GM20000 (cell line): Measurements from ENCODE around the gene WNT3A.
A peak's percentile ranks its signal among the peaks of the same experiment; 100 is the strongest.

Experiments used
- DNase-seq: peaks from one replicate; pipeline ENCODE4 v3.0.0; 2012; ENCODE audit warnings: low spot score
- TF ChIP-seq, protein P1 (sequence below): IDR thresholded peaks from 2 replicates; pipeline ENCODE4 v1.5.1; 2012; ENCODE audit warnings: mild to moderate bottlenecking, control low read depth; ENCODE audit errors: extremely low read depth, missing control alignments

Gene WNT3A

DNA sequence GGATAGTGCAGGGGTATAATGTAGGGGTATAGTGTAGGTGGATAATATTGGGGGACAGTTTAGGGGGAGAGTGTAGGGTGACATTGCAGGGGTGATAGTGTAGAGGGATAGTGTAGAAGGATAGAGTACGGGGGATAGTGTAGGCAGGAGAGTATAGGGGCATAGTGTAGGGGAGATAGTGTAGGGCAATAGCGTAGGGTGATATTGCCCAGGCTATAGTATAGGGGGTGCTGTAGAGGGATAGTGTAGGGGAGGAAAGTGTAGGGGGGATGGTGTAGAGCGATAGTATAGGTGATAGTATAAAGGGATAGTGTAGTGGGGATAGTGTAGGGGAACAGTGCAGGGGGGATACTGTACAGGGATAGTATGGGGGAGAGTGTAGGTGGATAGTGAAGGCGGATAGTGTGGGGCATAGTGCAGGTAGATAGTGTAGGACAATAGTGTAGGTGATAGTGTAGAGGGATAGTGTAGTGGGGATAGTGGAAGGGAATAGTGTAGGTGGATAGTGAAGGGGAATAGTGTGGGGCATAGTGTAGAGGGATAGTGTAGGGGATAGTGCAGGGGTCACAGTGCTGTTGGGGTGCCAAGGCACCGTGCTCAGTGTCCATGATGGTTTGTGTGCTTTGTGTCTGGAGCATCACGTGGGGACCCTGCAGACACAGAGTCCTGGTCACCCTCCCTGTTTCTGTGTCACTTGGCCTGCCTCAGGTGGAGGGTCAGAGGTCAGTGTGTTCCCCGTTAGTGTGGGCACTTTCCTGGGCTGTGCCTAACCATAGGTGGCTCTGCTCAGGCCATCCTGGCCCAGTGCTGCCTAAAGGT, 65.2 kb downstream of the WNT3A start:
- TF ChIP-seq, protein P1, sequence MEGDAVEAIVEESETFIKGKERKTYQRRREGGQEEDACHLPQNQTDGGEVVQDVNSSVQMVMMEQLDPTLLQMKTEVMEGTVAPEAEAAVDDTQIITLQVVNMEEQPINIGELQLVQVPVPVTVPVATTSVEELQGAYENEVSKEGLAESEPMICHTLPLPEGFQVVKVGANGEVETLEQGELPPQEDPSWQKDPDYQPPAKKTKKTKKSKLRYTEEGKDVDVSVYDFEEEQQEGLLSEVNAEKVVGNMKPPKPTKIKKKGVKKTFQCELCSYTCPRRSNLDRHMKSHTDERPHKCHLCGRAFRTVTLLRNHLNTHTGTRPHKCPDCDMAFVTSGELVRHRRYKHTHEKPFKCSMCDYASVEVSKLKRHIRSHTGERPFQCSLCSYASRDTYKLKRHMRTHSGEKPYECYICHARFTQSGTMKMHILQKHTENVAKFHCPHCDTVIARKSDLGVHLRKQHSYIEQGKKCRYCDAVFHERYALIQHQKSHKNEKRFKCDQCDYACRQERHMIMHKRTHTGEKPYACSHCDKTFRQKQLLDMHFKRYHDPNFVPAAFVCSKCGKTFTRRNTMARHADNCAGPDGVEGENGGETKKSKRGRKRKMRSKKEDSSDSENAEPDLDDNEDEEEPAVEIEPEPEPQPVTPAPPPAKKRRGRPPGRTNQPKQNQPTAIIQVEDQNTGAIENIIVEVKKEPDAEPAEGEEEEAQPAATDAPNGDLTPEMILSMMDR = no peak
- no peak for DNase-seq

GRCh38 chr1:228072658-228073043, 65.9 kb downstream of the WNT3A start:
- DNase-seq = no peak
- TF ChIP-seq, protein P1 = no peak

DNA sequence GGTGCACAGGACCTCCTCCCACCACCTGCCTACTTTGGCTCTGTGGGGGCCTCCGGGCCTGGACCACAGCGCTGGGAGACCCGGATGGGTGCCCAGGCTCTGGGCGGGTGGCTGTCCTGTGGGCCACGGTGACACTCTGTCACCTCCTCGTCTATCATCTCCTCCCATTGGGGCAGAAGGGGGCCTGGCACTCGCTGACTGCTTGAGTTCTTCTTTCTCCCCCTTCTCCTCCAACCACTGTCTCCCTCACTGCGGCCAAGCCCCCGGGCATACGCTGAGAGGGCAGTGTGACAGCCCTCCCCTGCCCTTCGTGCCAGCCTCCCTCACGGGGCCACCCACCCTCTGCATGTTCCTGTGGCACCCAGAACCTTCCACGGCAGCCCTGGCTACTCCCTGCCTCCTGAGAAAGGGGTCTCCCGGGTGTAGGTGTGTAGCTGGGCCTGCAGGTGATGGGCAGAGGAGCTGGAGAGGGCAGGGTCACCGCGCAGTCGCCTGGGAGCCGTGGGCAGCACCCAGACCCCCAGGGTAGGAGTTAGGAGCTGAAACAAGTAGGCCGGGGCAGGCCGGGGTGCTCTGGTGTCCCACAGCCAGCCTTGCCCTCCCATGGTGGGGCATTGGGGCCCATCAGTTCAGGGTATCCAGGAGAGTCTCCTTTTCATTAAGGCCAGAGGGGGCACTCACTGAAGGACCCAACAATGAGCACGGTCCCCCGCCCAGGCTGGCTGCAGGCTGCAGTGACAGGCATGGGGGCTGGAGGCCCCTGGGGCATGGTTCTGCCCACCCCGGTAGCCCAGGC, 66.5 kb downstream of the WNT3A start:
- no peak for DNase-seq
- TF ChIP-seq, protein P1 = no peak

DNA sequence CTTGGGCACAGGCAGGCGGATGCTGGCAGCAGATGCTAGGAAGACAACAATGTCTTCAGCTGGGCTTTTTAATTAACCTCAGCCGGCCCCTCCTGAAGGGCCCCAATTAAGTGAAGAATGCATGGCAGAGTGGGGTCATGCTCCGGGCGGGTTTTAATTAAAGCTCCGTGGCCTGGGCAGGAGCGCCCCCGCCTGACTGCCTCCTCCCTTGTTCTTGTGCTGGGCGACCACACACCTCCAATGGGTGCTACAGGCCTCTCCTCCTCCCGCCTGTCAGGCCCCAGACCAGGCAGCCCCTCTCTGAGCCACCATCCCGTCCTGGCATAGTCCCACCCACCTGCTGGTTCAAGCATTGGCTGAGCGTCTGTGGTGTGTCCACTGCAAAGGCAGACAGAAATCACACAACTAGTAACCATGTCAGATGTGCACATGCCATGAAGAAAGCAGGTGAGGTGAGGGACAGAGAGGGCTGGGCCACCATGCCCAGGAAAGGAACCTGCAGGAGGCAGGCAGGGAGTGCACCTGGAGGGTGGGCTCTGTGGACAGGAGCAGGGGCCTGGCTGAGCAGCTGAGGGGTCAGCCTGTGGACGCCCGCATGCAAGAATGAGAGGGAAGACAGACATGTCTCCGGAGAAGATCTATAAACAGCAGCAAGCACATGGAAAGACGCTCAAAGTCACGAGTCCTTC, 67.2 kb downstream of the WNT3A start:
- DNase-seq = no peak
- TF ChIP-seq, protein P1 = peak; percentile 35

GRCh38 chr1:228074954-228075730, 68.3 kb downstream of the WNT3A start:
- no peak for DNase-seq
- TF ChIP-seq, protein P1 = no peak

- TF ChIP-seq, protein P1 = no peak
- no peak for DNase-seq
Measured at GRCh38 chr1:228075801-228076271, 69.0 kb downstream of the WNT3A start.
